Caco-2 (cell line): Measurements from ENCODE around the gene NOP14. TPM values are rescaled to one million over a fixed set of nuclear protein-coding genes. Genes with fewer than 3 reads are reported as not detected.
"Not testable (repeated sequence)": the region's sequence is repeated elsewhere in the genome, so short reads cannot be mapped to it uniquely, and the experiment has no call there.

Experiments
- BruUV-seq: library from RNA; stranded (reverse); fragments of 400-500 nt; replicated peaks from 2 replicates; lab custom pipeline; 2021; lab: Mats Ljungman, UMichigan
- CTCF ChIA-PET: fragments of 300-600 bp; sonication (Branson Sonifier 250); formaldehyde crosslinking; loops from one replicate; lab custom pipeline; 2022; ENCODE audit warnings: antibody characterized with exemption; lab: Charles Lee
- POLR2A ChIA-PET: fragments of 300-600 bp; sonication (Branson Sonifier 250); formaldehyde crosslinking; loops from one replicate; lab custom pipeline; 2022; ENCODE audit warnings: antibody characterized with exemption; lab: Charles Lee
- DNase-seq, 2 experiments: peaks; one replicate each; pipeline versions ENCODE4 v3.0.0 to v3.0.0-alpha.2; 2020 to 2022
- H3K27me3 ChIP-seq: replicated peaks from 2 replicates; pipeline ENCODE4 v1.6.0; 2011; ENCODE audit warnings: low read length; ENCODE audit not compliant: control insufficient read depth, insufficient read depth
- H3K36me3 ChIP-seq: 2 replicates; pipeline ENCODE4 v1.5.1; 2011; ENCODE audit warnings: low read length; ENCODE audit not compliant: control insufficient read depth, insufficient read depth
- H3K4me1 ChIP-seq: fragments of 250-450 bp; sonication (Bioruptor Pico); 2 replicates; pipeline ENCODE4 v1.5.1; 2020; ENCODE audit warnings: mild to moderate bottlenecking
- H3K4me3 ChIP-seq: 2 replicates; pipeline ENCODE4 v1.5.1; 2011; ENCODE audit warnings: low read depth, mild to moderate bottlenecking, control low read depth, low read length
- H3K9me3 ChIP-seq: fragments of 250-450 bp; sonication (Bioruptor Pico); 2 replicates; pipeline ENCODE4 v1.5.1; 2020; ENCODE audit warnings: mild to moderate bottlenecking, moderate library complexity
- H3K27ac Mint-ChIP-seq: one replicate; pipeline ENCODE4 v1.8.0; 2022; ENCODE audit warnings: mixed read lengths; ENCODE audit not compliant: unreplicated experiment
- H3K27me3 Mint-ChIP-seq: one replicate; pipeline ENCODE4 v1.8.0; 2022; ENCODE audit warnings: mixed read lengths; ENCODE audit not compliant: insufficient read depth, unreplicated experiment
- H3K36me3 Mint-ChIP-seq: one replicate; pipeline ENCODE4 v1.8.0; 2022; ENCODE audit warnings: mild to moderate bottlenecking, mixed read lengths; ENCODE audit not compliant: insufficient read depth, unreplicated experiment
- H3K4me1 Mint-ChIP-seq: one replicate; pipeline ENCODE4 v1.8.0; 2022; ENCODE audit warnings: low read depth, mixed read lengths; ENCODE audit not compliant: unreplicated experiment
- H3K4me3 Mint-ChIP-seq: one replicate; pipeline ENCODE4 v1.8.0; 2022; ENCODE audit warnings: mild to moderate bottlenecking, moderate library complexity, mixed read lengths; ENCODE audit not compliant: unreplicated experiment
- H3K9me3 Mint-ChIP-seq: one replicate; pipeline ENCODE4 v1.8.0; 2022; ENCODE audit warnings: mixed read lengths; ENCODE audit not compliant: unreplicated experiment
- CTCF ChIP-seq, 2 experiments: fragments of 200-600 bp in 1 of 2; IDR thresholded peaks; 1 replicate in 1 of 2; 2 replicates in 1 of 2; pipeline versions ENCODE4 v1.5.1 to v1.8.0; 2011 to 2022; ENCODE audit warnings: antibody characterized with exemption in 1 of 2, control low read depth in 1 of 2, inconsistent platforms in 1 of 2, low read depth in 1 of 2, low read length in 1 of 2, mild to moderate bottlenecking in 1 of 2, moderate library complexity in 1 of 2; ENCODE audit not compliant: insufficient read depth in 1 of 2, severe bottlenecking in 1 of 2, unreplicated experiment in 1 of 2
- intact Hi-C: fragments of 100-400 bp; cut with micrococcal nuclease; formaldehyde crosslinking; loops from one replicate; pipeline ENCODE4 v1.10.0; 2022; ENCODE audit not compliant: unreplicated experiment
- total RNA-seq: library from RNA; stranded (reverse); gene quantifications from 2 replicates; pipeline ENCODE4 v1.2.3, GENCODE V29; 2022

Gene NOP14
- total RNA-seq, 1 experiment from 2014 or later = 55.2 TPM

DNA sequence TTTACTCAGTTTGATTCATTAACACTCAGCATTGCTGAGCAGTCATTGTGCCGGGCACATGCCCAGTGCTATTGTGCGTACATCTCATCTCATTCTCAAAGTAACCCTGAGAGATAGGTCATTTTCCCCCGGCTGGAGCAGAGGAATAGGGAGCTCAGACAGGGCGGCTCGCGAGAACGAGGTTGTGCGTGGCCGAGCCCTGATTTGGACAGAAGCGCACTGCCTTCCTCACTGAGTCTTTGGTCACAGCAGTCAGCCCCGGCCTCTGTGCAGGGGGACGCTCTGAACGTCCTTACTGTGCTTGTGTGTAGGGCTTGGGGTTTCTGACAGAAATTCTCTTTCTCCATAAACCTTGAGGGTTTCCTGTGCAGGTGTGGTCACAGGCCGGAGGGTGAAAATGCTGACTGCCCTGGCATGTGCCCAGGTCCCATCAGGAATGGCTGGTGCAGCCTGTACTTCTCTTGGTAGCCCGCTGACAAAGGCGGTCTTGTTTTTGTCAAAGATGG lies 39.5 kb downstream of the NOP14 start:
- ChIA-PET POLR2A (no interaction called here), CTCF (no interaction called here)
- Mint-ChIP-seq H3K27me3 (no peaks in the 10 kb centered on the region), H3K27ac (no peak overlapping the region), H3K4me3 (no peak overlapping the region), H3K36me3 (peaks cover 64% of the 10 kb centered on the region), H3K4me1 (no peaks in the 10 kb centered on the region), H3K9me3 (peaks cover 11% of the 10 kb centered on the region)
- Histone ChIP-seq H3K9me3 (no peaks in the 10 kb centered on the region), H3K27me3 (no peaks in the 10 kb centered on the region), H3K4me1 (no peaks in the 10 kb centered on the region), H3K36me3 (no peaks in the 10 kb centered on the region; the same call in none of the 2 replicates), H3K4me3 (no peak overlapping the region)
- DNase-seq = no peak
- BruUV-seq = no TSS peak
- intact Hi-C loops = no loop called here
- no peak for TF ChIP-seq CTCF (IDR thresholded peaks at IDR 0.05; ENCODE audit: insufficient read depth in 1 of 2, low read depth in 1 of 2, low read length in 1 of 2, severe bottlenecking in 1 of 2, unreplicated experiment in 1 of 2)

GRCh38 chr4:2923141-2923551 lies 40.1 kb downstream of the NOP14 start:
- H3K9me3 Mint-ChIP-seq = peaks cover 11% of the 10 kb centered on the region

GRCh38 chr4:2922453-2923101 lies 40.6 kb downstream of the NOP14 start:
- H3K4me3 Mint-ChIP-seq, H3K9me3 ChIP-seq, H3K4me1 Mint-ChIP-seq, POLR2A ChIA-PET, BruUV-seq, CTCF ChIA-PET, H3K27me3 ChIP-seq, DNase-seq, H3K36me3 ChIP-seq, H3K4me3 ChIP-seq, H3K27me3 Mint-ChIP-seq, H3K4me1 ChIP-seq, H3K27ac Mint-ChIP-seq, intact Hi-C loops: not testable (repeated sequence)
- Mint-ChIP-seq H3K36me3 (peaks cover 61% of the 10 kb centered on the region), H3K9me3 (peaks cover 11% of the 10 kb centered on the region)

More at GRCh38 chr4:2923141-2923551, 40.1 kb downstream of the NOP14 start:
- ChIA-PET POLR2A (no interaction called here), CTCF (no interaction called here)
- no peaks in the 10 kb centered on the region for H3K27me3 Mint-ChIP-seq
- Histone ChIP-seq H3K4me3 (no peak overlapping the region), H3K27me3 (no peaks in the 10 kb centered on the region), H3K4me1 (no peaks in the 10 kb centered on the region), H3K36me3 (no peaks in the 10 kb centered on the region; the same call in none of the 2 replicates), H3K9me3 (no peaks in the 10 kb centered on the region)
- H3K36me3 Mint-ChIP-seq = peaks cover 62% of the 10 kb centered on the region
- peak in 1 of 2 experiments; percentile 12 for DNase-seq
- H3K27ac Mint-ChIP-seq = no peak overlapping the region
- BruUV-seq = no TSS peak
- intact Hi-C loops = no loop called here
- no peak for TF ChIP-seq CTCF (IDR thresholded peaks at IDR 0.05; ENCODE audit: insufficient read depth in 1 of 2, low read depth in 1 of 2, low read length in 1 of 2, severe bottlenecking in 1 of 2, unreplicated experiment in 1 of 2)
- no peak overlapping the region for H3K4me3 Mint-ChIP-seq
- H3K4me1 Mint-ChIP-seq = no peaks in the 10 kb centered on the region

- H3K27me3 ChIP-seq, H3K4me1 Mint-ChIP-seq, intact Hi-C loops, H3K4me3 ChIP-seq, H3K27ac Mint-ChIP-seq, POLR2A ChIA-PET, H3K36me3 ChIP-seq, H3K27me3 Mint-ChIP-seq, H3K4me1 ChIP-seq, DNase-seq, BruUV-seq, H3K9me3 ChIP-seq, H3K4me3 Mint-ChIP-seq: not testable (repeated sequence)
- Mint-ChIP-seq H3K36me3 (peaks cover 76% of the 10 kb centered on the region), H3K9me3 (peaks cover 11% of the 10 kb centered on the region)
- CTCF ChIA-PET = interaction anchor here (0.6 kb wide), 1 partner anchor 10 kb away, joined by 6 read pairs; no protein-coding TSS in a partner anchor
These were observed 44.5 kb downstream of the NOP14 start for GRCh38 chr4:2918714-2919113.

DNA sequence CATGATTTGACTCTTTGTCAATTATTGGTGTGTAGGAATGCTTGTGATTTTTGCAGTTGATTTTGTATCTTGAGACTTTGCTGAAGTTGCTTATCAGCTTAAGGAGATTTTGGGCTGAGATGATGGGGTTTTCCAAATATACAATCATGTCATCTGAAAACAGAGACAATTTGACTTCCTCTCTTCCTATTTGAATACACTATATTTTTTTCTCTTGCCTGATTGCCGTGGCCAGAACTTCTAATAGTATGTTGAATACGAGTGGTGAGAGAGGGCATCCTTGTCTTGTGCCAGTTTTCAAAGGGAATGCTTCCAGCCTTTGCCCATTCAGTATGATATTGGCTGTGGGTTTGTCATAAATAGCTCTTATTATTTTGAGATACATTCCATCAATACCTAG lies 44.9 kb downstream of the NOP14 start:
- H3K4me3 Mint-ChIP-seq, POLR2A ChIA-PET, DNase-seq, H3K27me3 ChIP-seq, H3K27me3 Mint-ChIP-seq, H3K4me1 Mint-ChIP-seq, CTCF ChIA-PET, BruUV-seq, H3K36me3 ChIP-seq, H3K27ac Mint-ChIP-seq, H3K9me3 ChIP-seq, H3K4me3 ChIP-seq, H3K4me1 ChIP-seq, intact Hi-C loops: not testable (repeated sequence)
- peaks cover 11% of the 10 kb centered on the region for H3K9me3 Mint-ChIP-seq
- peaks cover 76% of the 10 kb centered on the region for H3K36me3 Mint-ChIP-seq
